ENCODE measurements around the gene RAB3C.
A peak's percentile ranks its signal among the peaks of the same experiment; 100 is the strongest.

RAB3C gene

DNA sequence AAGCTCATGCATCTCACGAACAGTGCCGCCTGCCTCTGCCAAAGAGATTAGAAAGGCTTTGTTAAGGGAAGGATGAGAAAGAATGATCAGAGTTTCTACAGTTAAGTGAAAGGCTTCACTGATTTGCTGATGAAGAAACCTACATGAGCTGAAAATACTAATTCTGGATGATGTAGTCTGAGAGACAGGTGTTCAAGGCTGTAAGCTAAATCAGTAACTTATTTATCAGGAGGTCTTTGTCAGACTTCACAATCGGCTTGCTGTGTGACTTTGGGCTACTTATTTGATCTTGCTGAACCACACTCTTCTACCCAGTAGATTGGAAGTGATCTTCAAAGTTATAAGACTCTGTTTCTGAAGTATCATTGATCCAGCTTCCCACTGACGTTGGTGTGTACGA lies 264.2 kb downstream of the RAB3C start:
- TF ChIP-seq CTCF (IDR thresholded peaks at IDR 0.05; ENCODE audit: low read depth, low read length) = no peak
- H3K4me3 ChIP-seq (ENCODE audit: low read depth, low read length) = no peak overlapping the region
- DNase-seq (ENCODE audit: low read depth, low spot score) = no peak
- in situ Hi-C loops (cut with HindIII; ENCODE audit: low sequenced_read_pairs) = no loop called here

DNA sequence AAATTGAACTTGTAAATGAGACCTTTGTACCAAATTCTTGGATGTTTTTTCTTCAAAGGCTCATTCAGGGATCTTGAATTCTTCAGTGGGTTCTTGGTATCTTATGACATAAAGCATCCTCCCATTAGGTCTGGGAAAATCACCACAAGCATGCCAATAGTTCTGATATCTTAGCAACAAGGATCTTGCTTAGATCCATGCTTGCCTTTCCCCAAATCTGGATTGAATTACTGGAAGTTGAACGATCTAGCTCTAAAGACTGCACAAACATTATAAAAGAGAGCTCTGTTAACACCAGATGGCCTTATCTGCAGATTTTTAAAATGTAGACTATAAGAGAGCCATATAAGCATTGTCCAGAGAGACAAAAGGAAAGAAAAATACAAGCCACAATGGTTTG lies 266.3 kb downstream of the RAB3C start:
- in situ Hi-C loops (cut with HindIII; ENCODE audit: low sequenced_read_pairs) = no loop called here
- no peak overlapping the region for H3K4me3 ChIP-seq (ENCODE audit: low read depth, low read length)
- TF ChIP-seq CTCF (IDR thresholded peaks at IDR 0.05; ENCODE audit: low read depth, low read length) = no peak
- DNase-seq (ENCODE audit: low read depth, low spot score) = no peak

DNA sequence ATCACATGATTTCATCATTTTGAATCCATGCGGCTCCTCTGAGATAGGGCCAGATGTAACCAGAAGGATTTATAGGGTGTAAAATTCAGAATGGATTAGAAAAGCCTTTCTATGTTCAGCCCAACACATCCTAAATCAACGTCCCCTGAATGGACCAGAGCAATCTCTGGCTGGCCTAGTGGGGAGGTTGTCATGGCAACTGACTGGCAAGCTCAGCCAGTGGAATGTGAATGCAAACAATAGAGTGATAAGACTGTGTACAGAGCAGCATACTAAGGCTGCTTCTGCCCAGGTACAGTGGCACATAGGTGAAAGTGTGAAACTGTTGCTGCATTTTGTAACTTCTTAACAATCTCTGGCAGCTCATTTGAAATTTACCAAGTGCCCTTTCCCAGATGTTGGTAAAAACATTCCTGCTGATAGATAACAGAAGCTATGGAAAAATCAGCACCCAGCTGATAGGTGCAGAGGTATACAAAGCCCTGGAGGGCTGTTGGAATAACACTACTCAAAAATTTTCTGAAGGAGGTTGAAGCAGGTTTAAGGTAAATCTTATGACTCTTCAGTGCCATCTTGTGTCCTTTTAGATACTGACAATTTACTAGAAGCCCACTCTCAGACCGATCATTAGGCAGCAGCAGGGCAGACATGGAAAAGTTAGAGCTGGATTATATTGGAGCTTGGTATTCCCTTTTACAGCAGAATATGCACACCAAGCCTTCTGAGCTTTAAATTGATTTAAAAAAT lies 267.2 kb downstream of the RAB3C start:
- peak; percentile 48 for TF ChIP-seq CTCF (IDR thresholded peaks at IDR 0.05; ENCODE audit: low read depth, low read length)
- peak; percentile 28 for DNase-seq (ENCODE audit: low read depth, low spot score)
- no peak overlapping the region for H3K4me3 ChIP-seq (ENCODE audit: low read depth, low read length)
- in situ Hi-C loops (cut with HindIII; ENCODE audit: low sequenced_read_pairs) = no loop called here

GRCh38 chr5:58851153-58851552 lies 268.3 kb downstream of the RAB3C start:
- TF ChIP-seq CTCF (IDR thresholded peaks at IDR 0.05; ENCODE audit: low read depth, low read length) = no peak
- DNase-seq (ENCODE audit: low read depth, low spot score) = no peak
- H3K4me3 ChIP-seq (ENCODE audit: low read depth, low read length) = no peak overlapping the region
- in situ Hi-C loops (cut with HindIII; ENCODE audit: low sequenced_read_pairs) = no loop called here

GRCh38 chr5:58851571-58851970 lies 268.7 kb downstream of the RAB3C start:
- no peak overlapping the region for H3K4me3 ChIP-seq (ENCODE audit: low read depth, low read length)
- in situ Hi-C loops (cut with HindIII; ENCODE audit: low sequenced_read_pairs) = no loop called here
- no peak for TF ChIP-seq CTCF (IDR thresholded peaks at IDR 0.05; ENCODE audit: low read depth, low read length)
- DNase-seq (ENCODE audit: low read depth, low spot score) = no peak

DNA sequence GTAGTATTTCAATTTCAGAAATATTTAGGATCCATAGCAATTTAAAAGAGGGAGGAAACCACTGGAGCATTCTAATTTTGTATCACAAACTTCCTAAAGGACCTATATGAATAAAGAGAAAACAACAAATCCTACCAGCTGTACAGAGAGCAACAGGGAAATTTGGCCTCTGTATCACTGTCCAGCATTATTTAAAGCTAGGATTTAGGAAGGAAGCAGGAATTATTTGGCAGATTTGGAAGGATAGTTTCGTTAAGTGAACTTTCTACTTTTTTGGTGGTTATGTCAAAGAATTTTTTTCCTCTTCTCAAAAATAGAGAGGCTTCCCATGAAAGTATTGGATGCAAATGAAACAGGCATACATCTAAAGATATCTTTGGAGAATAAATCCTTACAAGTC lies 269.7 kb downstream of the RAB3C start:
- no peak for DNase-seq (ENCODE audit: low read depth, low spot score)
- TF ChIP-seq CTCF (IDR thresholded peaks at IDR 0.05; ENCODE audit: low read depth, low read length) = no peak
- in situ Hi-C loops (cut with HindIII; ENCODE audit: low sequenced_read_pairs) = no loop called here
- no peak overlapping the region for H3K4me3 ChIP-seq (ENCODE audit: low read depth, low read length)
